Gastrocnemius medialis (tissue), 4 donors: ENCODE data around the gene HACD1. TPM values are rescaled to one million over a fixed set of nuclear protein-coding genes. Genes with fewer than 3 reads are reported as not detected.
A peak's percentile ranks its signal among the peaks of the same experiment; 100 is the strongest.

Experiments
- ATAC-seq, 2 donors: fragments of 150-250 bp; one replicate each; pipeline ENCODE4 v1.9.1; 2016
- DNase-seq, 2 donors: peaks; one replicate each; pipeline ENCODE4 v3.0.0-alpha.2; 2019
- H3K27ac ChIP-seq, 4 donors: fragments of 200-600 bp; sonication (generic); 1 replicate in 1 of 4; 2 replicates in 3 of 4; pipeline ENCODE4 v1.5.1; 2016 to 2018; ENCODE audit warnings: mild to moderate bottlenecking in 2 of 4, moderate library complexity in 1 of 4
- H3K27me3 ChIP-seq, 3 donors: fragments of 200-600 bp; sonication (generic) in 2 of 3; 1 replicate in 1 of 3; 2 replicates in 2 of 3; pipeline versions ENCODE4 v1.5.1 to v1.6.0; 2016 to 2019; ENCODE audit warnings: mild to moderate bottlenecking in 1 of 3, moderate library complexity in 1 of 3
- H3K36me3 ChIP-seq, 2 donors: fragments of 200-600 bp; sonication (generic) in 1 of 2; one replicate each; pipeline ENCODE4 v1.5.1; 2017 to 2018
- H3K4me1 ChIP-seq, 2 donors: fragments of 200-600 bp; sonication (generic) in 1 of 2; one replicate each; pipeline ENCODE4 v1.5.1; 2016 to 2017; ENCODE audit warnings: mild to moderate bottlenecking in 2 of 2
- H3K4me3 ChIP-seq, 4 donors: fragments of 200-600 bp; sonication (generic) in 3 of 4; 1 replicate in 1 of 4; 2 replicates in 3 of 4; pipeline ENCODE4 v1.5.1; 2016 to 2019; ENCODE audit warnings: mild to moderate bottlenecking in 2 of 4
- H3K9me3 ChIP-seq, 3 donors: fragments of 200-600 bp; sonication (generic) in 2 of 3; 1 replicate in 1 of 3; 2 replicates in 2 of 3; pipeline ENCODE4 v1.5.1; 2016 to 2019
- CTCF ChIP-seq, 5 experiments: fragments of 450-650 bp in 3 of 5; fragments of 200-600 bp in 2 of 5; sonication (generic) in 2 of 5; IDR thresholded peaks in 4 of 5; conservative IDR thresholded peaks in 1 of 5; 1 replicate in 4 of 5; 2 replicates in 1 of 5; pipeline ENCODE4 v1.5.1; 2016 to 2019; ENCODE audit warnings: antibody characterized with exemption in 5 of 5, mild to moderate bottlenecking in 3 of 5, moderate library complexity in 3 of 5
- POLR2A ChIP-seq, 2 donors: fragments of 450-650 bp; IDR thresholded peaks; one replicate each; pipeline ENCODE4 v1.6.1; 2017; ENCODE audit warnings: antibody characterized with exemption in 2 of 2, mild to moderate bottlenecking in 2 of 2, moderate library complexity in 2 of 2
- in situ Hi-C, 4 donors: fragments of 200-750 bp; cut with MboI; loops; one replicate each; pipeline versions ENCODE4 v1.15.0 to v1.8.0; 2017; ENCODE audit warnings: low sequenced_read_pairs in 4 of 4
- intact Hi-C: fragments of 100-400 bp; cut with DNase I; formaldehyde crosslinking; loops from one replicate; pipeline ENCODE4 v1.15.1; 2023; ENCODE audit warnings: low total_unique reads
- total RNA-seq, 4 donors: library from RNA; depleted of rRNA; stranded (reverse); fragments of >200 nt; gene quantifications; one replicate each; pipeline versions ENCODE4 v1.1.0 to v1.2.3, GENCODE V29; 2016

Gene HACD1
- 10 to 100 TPM; 16.5 to 73.4 (median 44.3) TPM for total RNA-seq

DNA sequence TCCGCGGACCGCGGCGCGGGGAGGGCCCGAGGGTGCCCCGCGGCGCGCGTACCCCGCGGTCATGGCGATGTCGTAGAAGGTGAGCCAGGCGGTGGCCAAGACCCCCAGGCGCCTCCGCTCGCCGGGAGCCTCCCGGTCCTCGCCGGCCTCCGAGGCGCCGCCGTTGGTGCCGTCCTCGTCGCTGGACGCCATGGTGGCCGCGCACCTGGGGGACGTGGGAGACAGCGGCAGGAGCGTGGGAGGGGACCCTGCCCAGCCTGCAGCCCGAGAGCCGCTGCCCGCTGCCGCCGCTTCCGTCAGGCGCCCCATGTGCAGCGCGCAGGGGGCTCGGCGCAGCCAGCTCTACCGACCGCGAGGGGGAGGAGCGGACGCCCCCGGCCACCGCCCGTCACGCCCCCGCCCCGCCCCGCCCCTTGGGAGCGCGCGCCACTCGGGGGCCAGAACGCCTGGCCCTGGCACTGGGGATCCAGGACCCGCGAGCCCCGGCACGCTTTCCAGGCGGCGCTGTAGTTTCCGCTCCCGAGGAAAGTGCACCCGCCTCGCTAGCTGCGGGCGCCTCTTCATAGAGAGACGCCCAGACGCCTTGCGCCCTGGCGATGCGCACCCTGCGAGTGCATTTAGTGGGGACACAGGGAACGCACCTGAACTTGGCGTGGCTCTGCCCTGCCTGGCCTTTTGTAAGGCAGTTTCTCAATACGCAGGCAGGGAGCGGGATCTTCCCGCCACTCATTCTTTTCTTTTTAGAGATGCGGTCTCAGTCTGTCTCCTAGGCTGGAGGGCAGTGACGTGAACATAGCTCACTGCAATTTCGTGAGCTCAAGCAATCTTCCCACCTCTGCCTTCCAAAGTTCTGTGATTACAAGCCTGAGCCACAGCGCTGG is at the start of gene HACD1:
TSS of gene HACD1 (minus strand) at position 344 of the 881 bp plus-strand sequence. CDS start at position 309, 35 bp downstream.
- peak within 1 kb of the TSS; percentile 70 to 92 (median 84) for H3K4me3 ChIP-seq
- in situ Hi-C loops (loop anchor here in 1 of 4 donors (25.0 kb wide), 2 partner anchors 495 to 595 kb away; no protein-coding TSS in a partner anchor), intact Hi-C loops (loop anchor here (1.0 to 2.0 kb wide), 4 partner anchors 26 to 166 kb away; no protein-coding TSS in a partner anchor)

GRCh38 chr10:17665747-17666146 is 48.6 kb upstream of the HACD1 start:
- DNase-seq (peak in 1 of 2 donors; percentile 25), ATAC-seq (peak; percentile 89 to 90)
- Histone ChIP-seq H3K4me3 (no peak overlapping the region), H3K36me3 (peaks cover 0 to 8% of the 10 kb centered on the region in 2 donors), H3K4me1 (peaks cover 33 to 60% of the 10 kb centered on the region in 2 donors), H3K27me3 (no peaks in the 10 kb centered on the region), H3K27ac (peak overlapping the region; percentile 66 to 72 (median 68)), H3K9me3 (no peaks in the 10 kb centered on the region)
- in situ Hi-C loops = no loop called here
- TF ChIP-seq CTCF (IDR thresholded peaks at IDR 0.05 in 4 of 5, conservative IDR thresholded peaks at IDR 0.05 in 1 of 5) (no peak), POLR2A (IDR thresholded peaks at IDR 0.05) (peak in 1 of 2 donors; percentile 29)
- intact Hi-C loops = no loop called here

More for the DNA sequence above, at the start of gene HACD1:
- peak; percentile 33 to 77 for DNase-seq
- peak; percentile 63 to 67 for ATAC-seq
- H3K27ac ChIP-seq = peak within 1 kb of the TSS; percentile 94 to 98 (median 98)
- TF ChIP-seq POLR2A (IDR thresholded peaks at IDR 0.05) (peak; percentile 78 to 84), CTCF (IDR thresholded peaks at IDR 0.05 in 4 of 5, conservative IDR thresholded peaks at IDR 0.05 in 1 of 5) (peak in 2 of 5 experiments; percentile 26 to 39)
- H3K4me1 ChIP-seq = peaks cover 0 to 5% of the 10 kb centered on the region in 2 donors
- H3K27me3 ChIP-seq = no peaks in the 10 kb centered on the region
- H3K36me3 ChIP-seq = no peaks in the 10 kb centered on the region
- H3K9me3 ChIP-seq = no peaks in the 10 kb centered on the region

- Histone ChIP-seq H3K9me3 (no peaks in the 10 kb centered on the region), H3K36me3 (peaks cover 0 to 8% of the 10 kb centered on the region in 2 donors), H3K27me3 (no peaks in the 10 kb centered on the region), H3K4me1 (peaks cover 27 to 47% of the 10 kb centered on the region in 2 donors), H3K27ac (peak overlapping the region in 3 of 4 donors; percentile 27 to 68 (median 61)), H3K4me3 (no peak overlapping the region)
- ATAC-seq (no peak), DNase-seq (no peak)
- intact Hi-C loops = no loop called here
- TF ChIP-seq CTCF (IDR thresholded peaks at IDR 0.05 in 4 of 5, conservative IDR thresholded peaks at IDR 0.05 in 1 of 5) (no peak), POLR2A (IDR thresholded peaks at IDR 0.05) (no peak)
- in situ Hi-C loops = no loop called here
These were observed 46.3 kb upstream of the HACD1 start for GRCh38 chr10:17663450-17663849.

GRCh38 chr10:17662193-17663138 is 45.3 kb upstream of the HACD1 start:
- Histone ChIP-seq H3K27me3 (no peaks in the 10 kb centered on the region), H3K27ac (peak overlapping the region in 2 of 4 donors; percentile 39 to 61), H3K9me3 (no peaks in the 10 kb centered on the region), H3K36me3 (peaks cover 0 to 8% of the 10 kb centered on the region in 2 donors), H3K4me1 (peaks cover 18 to 40% of the 10 kb centered on the region in 2 donors), H3K4me3 (no peak overlapping the region)
- in situ Hi-C loops (no loop called here), intact Hi-C loops (no loop called here)
- ATAC-seq (no peak), DNase-seq (no peak)
- no peak for TF ChIP-seq CTCF (IDR thresholded peaks at IDR 0.05 in 4 of 5, conservative IDR thresholded peaks at IDR 0.05 in 1 of 5)
